Measurements from ENCODE around the gene DHX40. TPM values are rescaled to one million over a fixed set of nuclear protein-coding genes. Genes with fewer than 3 reads are reported as not detected.

The DHX40 gene
- total and polyA plus RNA-seq, 8 donors: 14.0 to 109 (median 23.0) TPM

DNA sequence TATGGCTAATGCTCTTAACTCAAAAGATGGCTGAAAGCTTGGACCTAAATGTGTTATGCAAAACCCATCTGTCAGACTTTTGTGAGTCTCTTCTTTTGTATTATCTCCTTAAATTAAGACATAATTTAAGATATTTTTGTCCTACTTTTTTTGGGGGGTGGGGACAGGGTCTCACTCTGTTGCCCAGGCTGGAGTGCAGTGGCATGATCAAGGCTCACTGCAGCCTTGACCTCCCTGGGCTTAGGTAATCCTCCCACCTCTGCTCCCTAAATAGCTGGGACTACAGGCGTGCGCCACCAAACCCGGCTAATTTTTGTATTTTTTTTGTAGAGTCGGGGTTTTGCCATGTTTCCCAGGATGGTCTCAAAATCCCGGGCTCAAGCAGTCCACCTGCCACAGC, 61.3 kb downstream of the DHX40 start:
- Histone ChIP-seq H3K9me3 (no peaks in the 10 kb centered on the region), H3K27me3 (no peaks in the 10 kb centered on the region), H3K27ac (peak overlapping the region in 4 of 5 donors; percentile 36 to 55 (median 46)), H3K4me1 (peaks cover 71 to 100% (median 90%) of the 10 kb centered on the region in 4 donors), H3K4me3 (no peak overlapping the region), H3K36me3 (no peaks in the 10 kb centered on the region)
- no peak for DNase-seq
- TF ChIP-seq POLR2AphosphoS5 (IDR thresholded peaks at IDR 0.05) (no peak), EP300 (IDR thresholded peaks at IDR 0.05) (no peak), POLR2A (IDR thresholded peaks at IDR 0.05) (no peak)
- TF ChIP-seq, protein P1, sequence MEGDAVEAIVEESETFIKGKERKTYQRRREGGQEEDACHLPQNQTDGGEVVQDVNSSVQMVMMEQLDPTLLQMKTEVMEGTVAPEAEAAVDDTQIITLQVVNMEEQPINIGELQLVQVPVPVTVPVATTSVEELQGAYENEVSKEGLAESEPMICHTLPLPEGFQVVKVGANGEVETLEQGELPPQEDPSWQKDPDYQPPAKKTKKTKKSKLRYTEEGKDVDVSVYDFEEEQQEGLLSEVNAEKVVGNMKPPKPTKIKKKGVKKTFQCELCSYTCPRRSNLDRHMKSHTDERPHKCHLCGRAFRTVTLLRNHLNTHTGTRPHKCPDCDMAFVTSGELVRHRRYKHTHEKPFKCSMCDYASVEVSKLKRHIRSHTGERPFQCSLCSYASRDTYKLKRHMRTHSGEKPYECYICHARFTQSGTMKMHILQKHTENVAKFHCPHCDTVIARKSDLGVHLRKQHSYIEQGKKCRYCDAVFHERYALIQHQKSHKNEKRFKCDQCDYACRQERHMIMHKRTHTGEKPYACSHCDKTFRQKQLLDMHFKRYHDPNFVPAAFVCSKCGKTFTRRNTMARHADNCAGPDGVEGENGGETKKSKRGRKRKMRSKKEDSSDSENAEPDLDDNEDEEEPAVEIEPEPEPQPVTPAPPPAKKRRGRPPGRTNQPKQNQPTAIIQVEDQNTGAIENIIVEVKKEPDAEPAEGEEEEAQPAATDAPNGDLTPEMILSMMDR (IDR thresholded peaks at IDR 0.05): no peak
- intact Hi-C loops (cut with DNase I; ENCODE audit: low total_unique reads): no loop called here
- WGBS, 5 donors: 82 to 92% (median 84%) methylated on average over 5 of the region's 5 CpGs

DNA sequence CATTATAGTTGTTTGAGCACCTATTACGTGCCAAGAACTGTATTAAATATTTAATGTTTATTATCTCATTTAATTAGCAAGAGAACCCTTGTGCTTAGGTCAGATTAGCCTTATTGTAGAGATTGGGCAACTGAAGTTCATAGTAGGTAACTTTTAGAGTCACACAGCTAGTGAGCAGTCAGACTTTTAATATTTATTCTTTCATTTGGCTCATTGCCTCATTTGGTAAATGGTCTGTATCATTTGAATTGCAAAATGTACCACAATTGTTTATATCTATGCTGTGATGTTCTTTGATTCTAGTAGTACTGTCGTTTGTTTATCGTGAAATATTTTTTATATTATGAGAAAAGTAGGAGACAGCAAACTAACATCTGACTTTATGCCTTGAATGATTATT, 61.9 kb downstream of the DHX40 start:
- H3K27me3 ChIP-seq: no peaks in the 10 kb centered on the region
- intact Hi-C loops (cut with DNase I; ENCODE audit: low total_unique reads): no loop called here
- H3K36me3 ChIP-seq: no peaks in the 10 kb centered on the region
- H3K27ac ChIP-seq: peak overlapping the region in 4 of 5 donors; percentile 16 to 56 (median 50)
- H3K4me3 ChIP-seq: no peak overlapping the region
- no peak for DNase-seq
- no peaks in the 10 kb centered on the region for H3K9me3 ChIP-seq
- 26 to 46% (median 30%) methylated on average over 3 of the region's 3 CpGs for WGBS, 5 donors
- no peak for TF ChIP-seq POLR2AphosphoS5 (IDR thresholded peaks at IDR 0.05)
- TF ChIP-seq POLR2A (IDR thresholded peaks at IDR 0.05): no peak
- TF ChIP-seq, protein P1 (IDR thresholded peaks at IDR 0.05): no peak
- TF ChIP-seq EP300 (IDR thresholded peaks at IDR 0.05): no peak
- H3K4me1 ChIP-seq: peaks cover 66 to 98% (median 89%) of the 10 kb centered on the region in 4 donors

DNA sequence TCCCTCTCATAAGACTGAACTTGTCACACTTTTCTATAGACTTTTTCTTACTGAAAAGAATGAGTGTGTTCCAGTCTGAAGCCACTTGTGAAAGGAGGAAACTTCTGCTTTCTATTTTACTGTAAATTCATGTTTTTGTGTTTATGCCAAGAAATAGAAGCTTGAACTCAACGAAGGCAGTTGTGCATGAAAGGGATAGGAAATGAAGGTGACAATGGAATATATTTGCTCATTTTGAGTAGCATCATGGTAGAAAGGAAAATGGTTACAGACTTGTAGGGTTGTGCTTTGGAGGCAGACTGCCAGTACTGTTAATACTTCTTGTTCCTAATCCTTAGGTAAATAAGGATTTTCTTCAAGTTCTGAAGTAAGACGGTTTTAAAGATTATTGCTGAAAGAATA, 62.4 kb downstream of the DHX40 start:
- Histone ChIP-seq H3K27me3 (no peaks in the 10 kb centered on the region), H3K4me1 (peaks cover 62 to 98% (median 89%) of the 10 kb centered on the region in 4 donors), H3K4me3 (no peak overlapping the region), H3K36me3 (no peaks in the 10 kb centered on the region), H3K27ac (peak overlapping the region in 4 of 5 donors; percentile 16 to 56 (median 50)), H3K9me3 (no peaks in the 10 kb centered on the region)
- no peak for DNase-seq
- WGBS, 5 donors: 6 to 9% (median 7%) methylated on average over 2 of the region's 2 CpGs
- intact Hi-C loops (cut with DNase I; ENCODE audit: low total_unique reads): no loop called here
- TF ChIP-seq, protein P1 (IDR thresholded peaks at IDR 0.05): no peak
- TF ChIP-seq POLR2AphosphoS5 (IDR thresholded peaks at IDR 0.05) (no peak), EP300 (IDR thresholded peaks at IDR 0.05) (no peak), POLR2A (IDR thresholded peaks at IDR 0.05) (no peak)

DNA sequence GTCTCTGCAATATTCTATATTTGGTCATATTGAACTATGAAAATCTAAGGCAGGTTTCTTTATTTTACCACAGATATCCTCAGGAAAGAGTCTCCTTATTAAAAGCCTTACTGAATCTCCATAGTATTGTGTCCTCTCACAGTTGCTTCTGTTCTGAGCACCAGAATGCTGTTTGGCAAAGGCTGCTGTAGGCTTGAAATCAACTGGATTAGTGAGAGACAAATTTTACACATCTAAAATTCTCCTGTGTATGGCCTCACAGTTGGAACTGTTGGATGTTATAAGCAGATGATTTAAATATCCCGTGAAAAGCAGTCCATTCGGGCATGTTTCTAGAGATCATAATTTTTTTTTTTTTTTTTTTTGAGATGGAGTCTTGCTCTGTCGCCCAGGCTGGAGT, 63.8 kb downstream of the DHX40 start:
- Histone ChIP-seq H3K27me3 (no peaks in the 10 kb centered on the region), H3K4me1 (peaks cover 63 to 98% (median 88%) of the 10 kb centered on the region in 4 donors), H3K9me3 (no peaks in the 10 kb centered on the region), H3K36me3 (no peaks in the 10 kb centered on the region), H3K4me3 (no peak overlapping the region), H3K27ac (peak overlapping the region in 2 of 5 donors; percentile 31 to 56)
- no peak for DNase-seq
- TF ChIP-seq POLR2A (IDR thresholded peaks at IDR 0.05) (no peak), EP300 (IDR thresholded peaks at IDR 0.05) (no peak), POLR2AphosphoS5 (IDR thresholded peaks at IDR 0.05) (no peak)
- TF ChIP-seq, protein P1 (IDR thresholded peaks at IDR 0.05): no peak
- 65 to 89% (median 79%) methylated on average over 3 of the region's 3 CpGs for WGBS, 5 donors
- intact Hi-C loops (cut with DNase I; ENCODE audit: low total_unique reads): no loop called here
